Measurements from ENCODE around the gene TEX11.

- TF ChIP-seq CTCF (IDR thresholded peaks at IDR 0.05) = no peak
- no peak for TF ChIP-seq POLR2AphosphoS5 (IDR thresholded peaks at IDR 0.05)
- no peak for TF ChIP-seq POLR2A (IDR thresholded peaks at IDR 0.05)
These were observed 295.2 kb downstream of the TEX11 start for GRCh38 chrX:70613295-70613694.
